Astrocyte of the hippocampus (primary cell): Measurements from ENCODE around the gene GK.
"Not testable (repeated sequence)": the region's sequence is repeated elsewhere in the genome, so short reads cannot be mapped to it uniquely, and the experiment has no call there.

Experiments used
- DNase-seq: peaks from one replicate; pipeline ENCODE4 v3.0.0; 2011; ENCODE audit warnings: low read depth, low spot score

The GK gene

GRCh38 chrX:30653415-30654131 is at the start of gene GK:
Gene GK, plus strand, starts transcription at chrX:30653423. Its CDS starts 115 bp downstream, at chrX:30653538.
- DNase-seq, result peak; percentile 7

GRCh38 chrX:30607155-30607554 is 46.1 kb upstream of the GK start:
- DNase-seq, result no peak

DNA sequence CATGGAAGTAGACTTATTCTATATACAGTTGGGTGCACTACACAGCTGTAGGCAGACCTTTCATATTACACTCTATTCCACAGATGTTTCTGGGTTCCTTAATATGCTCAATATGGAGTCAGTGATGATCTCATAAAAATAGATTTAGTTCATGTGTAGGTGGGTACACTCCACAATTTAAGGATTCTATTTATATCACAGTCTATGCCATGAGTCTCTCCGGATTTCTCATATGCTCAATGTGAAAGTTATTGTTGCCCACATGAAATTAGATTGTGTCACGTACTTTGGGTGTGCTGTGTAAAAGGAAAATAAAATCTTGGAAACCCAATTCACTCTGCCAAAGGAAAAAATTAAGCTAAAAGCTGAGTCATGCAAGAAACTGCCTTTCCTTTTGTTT is 43.2 kb upstream of the GK start:
- no peak for DNase-seq

DNA sequence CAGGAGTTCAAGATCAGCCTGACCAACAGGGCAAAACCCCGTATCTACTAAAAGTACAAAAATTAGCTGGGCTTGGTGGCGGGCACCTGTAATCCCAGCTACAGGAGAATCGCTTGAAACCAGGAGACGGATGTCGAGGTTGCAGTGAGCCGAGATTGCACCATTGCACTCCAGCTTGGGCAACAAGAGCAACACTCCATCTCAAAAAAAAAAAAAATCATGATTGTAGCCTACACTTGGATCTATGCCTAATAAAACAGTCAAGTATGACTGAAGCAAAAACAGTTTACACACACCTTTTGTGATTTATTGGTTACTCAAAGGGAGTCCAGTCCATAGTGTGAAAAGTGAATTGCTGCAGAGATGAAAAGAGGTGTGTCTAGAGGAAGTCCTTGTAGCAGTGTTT is 41.0 kb upstream of the GK start:
- no peak for DNase-seq

DNA sequence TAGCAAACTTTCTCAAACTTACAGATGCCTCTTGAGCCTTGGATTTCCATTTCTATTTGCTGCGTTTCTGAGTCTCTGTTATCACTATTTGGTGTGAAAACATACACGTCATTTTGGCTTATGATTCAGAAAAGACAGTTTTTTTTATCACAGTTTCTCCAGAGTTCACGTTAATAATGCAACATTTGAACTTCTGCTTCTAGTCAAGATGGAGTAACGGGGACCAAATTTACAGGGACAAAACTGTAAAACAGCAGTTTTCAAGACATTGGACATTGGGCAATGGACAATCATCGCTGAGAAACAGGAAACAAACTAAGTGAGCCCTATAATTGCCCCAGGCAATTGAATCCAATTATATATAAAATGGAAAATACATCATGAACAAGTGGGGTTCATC is 39.5 kb upstream of the GK start:
- DNase-seq, result no peak

DNA sequence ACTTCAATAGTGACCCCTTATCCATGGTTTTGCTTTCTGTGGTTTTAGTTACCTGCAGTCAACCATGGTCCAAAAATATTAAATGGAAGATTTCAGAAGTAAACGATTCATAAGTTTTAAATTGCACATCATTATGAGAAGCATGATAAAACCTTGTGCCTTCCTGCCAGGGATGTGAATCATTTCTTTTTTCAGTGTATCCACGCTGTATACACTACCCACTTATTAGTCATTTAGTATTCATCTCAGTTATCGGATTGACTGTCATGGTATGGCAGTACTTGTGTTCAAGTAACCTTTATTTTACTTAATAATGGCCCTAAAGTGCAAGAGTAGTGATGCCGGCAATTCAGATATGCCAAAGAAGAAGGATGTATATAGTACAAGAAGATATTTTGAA is 38.0 kb upstream of the GK start:
- DNase-seq, result no peak

- DNase-seq, result no peak
These were observed 35.0 kb upstream of the GK start for GRCh38 chrX:30618160-30618765.

GRCh38 chrX:30620125-30620524 is 33.1 kb upstream of the GK start:
- no peak for DNase-seq

DNA sequence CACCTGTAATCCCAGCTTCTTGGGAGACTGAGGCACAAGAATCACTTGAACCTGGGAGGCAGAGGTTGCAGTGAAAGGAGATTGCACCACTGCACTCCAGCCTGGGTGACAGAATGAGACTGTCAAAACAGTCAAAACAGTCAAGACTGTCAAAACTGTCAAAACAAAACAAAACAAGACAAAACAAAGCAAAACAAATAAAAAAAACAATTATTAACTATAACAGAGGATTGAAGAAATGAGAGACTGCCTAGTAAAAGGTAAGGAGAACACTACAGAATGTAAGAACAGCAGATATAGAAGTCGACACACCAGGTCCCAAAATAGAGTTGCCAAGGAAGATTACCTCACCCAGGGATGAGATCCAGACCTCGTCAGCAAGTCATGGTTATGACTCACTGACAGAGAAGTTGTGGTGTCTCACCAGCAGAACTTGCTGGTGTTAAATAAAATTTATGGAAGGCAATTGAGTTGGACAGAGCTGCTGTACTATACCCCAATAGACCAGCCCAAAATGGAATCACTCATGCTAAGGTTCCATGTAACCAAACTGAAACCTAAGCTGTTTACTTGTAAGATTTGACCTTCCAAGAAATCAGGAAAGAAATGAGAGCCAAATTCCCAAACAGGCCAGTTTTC is 32.1 kb upstream of the GK start:
- peak; percentile 68 for DNase-seq

GRCh38 chrX:30622361-30622760 is 30.9 kb upstream of the GK start:
- DNase-seq, result no peak

GRCh38 chrX:30626402-30626801 is 26.8 kb upstream of the GK start:
- no peak for DNase-seq

- no peak for DNase-seq
These were observed 25.2 kb upstream of the GK start for GRCh38 chrX:30627818-30628652.

DNA sequence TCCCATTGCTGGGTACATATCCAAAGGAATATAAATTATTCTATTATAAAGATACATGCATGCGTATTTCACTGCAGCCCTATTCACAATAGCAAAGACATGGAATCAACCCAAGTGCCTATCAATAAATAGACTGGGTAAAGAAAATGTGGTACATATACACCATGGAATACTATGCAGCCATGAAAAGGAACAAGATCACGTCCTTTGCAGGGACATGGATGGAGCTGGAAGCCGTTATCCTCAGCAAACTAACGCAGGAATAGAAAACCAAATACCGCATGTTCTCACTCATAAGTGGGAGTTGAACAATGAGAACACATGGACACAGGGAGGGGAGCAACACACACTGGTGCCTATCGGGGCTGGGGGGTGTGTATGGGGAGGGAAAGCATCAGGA is 19.2 kb upstream of the GK start:
- DNase-seq, result not testable (repeated sequence)

DNA sequence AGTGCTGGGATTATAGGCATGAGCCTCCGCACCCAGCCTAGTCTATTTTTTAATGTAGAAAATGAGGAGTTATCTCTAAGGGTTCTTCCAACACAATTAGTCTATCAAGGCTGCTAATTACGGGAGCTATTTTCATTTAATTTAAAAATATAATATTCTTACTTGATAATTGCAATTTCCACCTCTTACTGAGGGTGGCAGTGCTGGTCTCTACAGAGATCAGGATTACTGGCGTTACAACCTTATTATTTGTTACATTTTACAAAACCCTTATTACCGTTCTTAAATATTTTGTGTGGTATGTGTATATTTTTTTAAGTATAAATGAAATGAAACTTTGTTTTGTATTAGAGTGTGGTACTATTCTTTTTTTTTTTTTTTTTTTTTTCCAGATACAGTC is 17.6 kb upstream of the GK start:
- DNase-seq, result no peak

DNA sequence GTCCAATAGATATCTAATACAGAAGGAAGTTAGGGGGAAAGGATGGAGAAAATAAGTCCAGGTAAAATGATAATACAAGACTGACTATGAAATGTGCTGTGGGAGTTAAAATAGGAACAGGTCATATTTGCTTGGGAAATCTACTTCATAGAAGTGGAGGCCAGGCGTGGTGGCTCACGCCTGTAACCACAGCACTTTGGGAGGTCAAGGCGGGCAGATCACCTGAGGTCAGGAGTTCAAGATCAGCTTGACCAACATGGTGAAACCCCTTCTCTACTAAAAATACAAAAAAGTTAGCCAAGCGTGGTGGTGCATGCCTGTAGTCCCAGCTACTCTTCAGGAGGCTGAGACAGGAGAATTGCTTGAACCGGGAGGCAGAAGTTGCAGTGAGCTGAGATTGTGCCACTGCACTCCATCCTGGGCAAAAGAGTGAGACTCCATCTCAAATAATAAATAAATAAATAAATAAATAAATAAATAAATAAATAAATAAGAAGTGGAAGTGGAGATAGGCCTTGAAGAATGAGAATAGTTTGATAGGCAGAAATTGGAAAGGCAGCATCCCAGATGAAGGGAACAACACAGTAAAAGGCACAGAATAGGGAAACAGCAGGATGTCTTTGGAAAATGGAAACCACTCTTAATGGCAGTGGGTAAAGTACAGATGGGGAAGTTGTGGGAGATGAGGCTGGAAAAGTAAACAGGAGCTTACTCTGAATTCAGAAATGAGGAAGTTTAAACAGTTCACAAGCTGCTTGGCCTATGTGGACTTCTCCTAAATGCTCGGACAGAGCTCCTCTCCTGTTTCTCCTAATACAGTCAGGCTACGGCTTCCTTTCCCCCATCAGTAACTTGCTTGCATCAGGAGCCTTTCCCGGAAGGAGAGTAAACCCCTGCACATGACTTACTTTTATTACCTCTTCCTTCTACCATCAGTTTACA is 15.1 kb upstream of the GK start:
- DNase-seq, result no peak

GRCh38 chrX:30639702-30640101 is 13.5 kb upstream of the GK start:
- DNase-seq, result not testable (repeated sequence)

DNA sequence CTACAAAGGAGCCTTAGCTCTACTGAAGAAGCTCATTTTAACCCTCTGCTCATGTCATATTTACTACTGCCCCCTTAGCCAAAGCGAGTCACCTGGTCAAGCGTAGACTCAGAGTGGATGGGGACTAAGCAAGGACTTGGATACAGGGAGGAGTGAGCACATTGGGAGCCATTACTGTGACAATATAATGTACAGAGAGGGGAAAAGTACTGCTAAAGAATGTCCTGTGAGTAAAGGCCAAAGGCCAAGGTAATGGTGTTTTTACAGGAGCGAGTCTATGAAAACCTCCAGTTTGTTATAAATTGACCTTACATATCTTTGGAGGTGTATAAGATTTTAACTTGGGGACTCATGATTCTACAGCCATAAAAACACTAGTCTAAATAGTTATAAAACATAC is 10.6 kb upstream of the GK start:
- DNase-seq, result no peak

DNA sequence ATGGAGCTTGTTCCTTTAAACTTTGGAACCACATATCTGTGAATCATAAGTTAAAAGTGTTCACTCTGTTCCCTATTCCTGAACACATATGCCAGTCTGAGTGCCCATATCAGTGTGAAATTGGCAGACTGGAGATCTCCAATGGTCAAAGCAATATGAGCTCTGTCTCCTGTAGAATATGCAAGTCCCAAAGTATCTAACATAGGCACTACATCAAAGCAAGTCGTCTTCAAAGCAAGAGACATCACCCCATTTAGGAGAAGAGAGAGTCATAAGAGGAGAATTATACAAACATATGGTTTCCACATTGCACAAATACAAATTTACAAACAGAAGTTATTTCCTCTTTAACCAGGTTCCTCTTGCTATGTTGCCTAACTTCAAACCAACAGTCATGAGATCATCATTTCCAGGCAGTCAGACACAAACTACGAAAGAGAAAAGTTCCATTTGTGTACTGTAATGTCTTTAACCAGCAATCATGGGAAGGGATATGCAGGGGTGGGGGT is 9.9 kb upstream of the GK start:
- DNase-seq, result no peak

GRCh38 chrX:30649859-30650258 is 3.4 kb upstream of the GK start:
- DNase-seq, result no peak

GRCh38 chrX:30652527-30653414 is 452 bp upstream of the GK start:
- peak; percentile 94 for DNase-seq
